HuH-7.5 (cell line): Measurements from ENCODE around the gene RRBP1.

Experiments
- DNase-seq: peaks from one replicate; pipeline ENCODE4 v3.0.0; 2011; ENCODE audit warnings: low spot score

RRBP1 gene

DNA sequence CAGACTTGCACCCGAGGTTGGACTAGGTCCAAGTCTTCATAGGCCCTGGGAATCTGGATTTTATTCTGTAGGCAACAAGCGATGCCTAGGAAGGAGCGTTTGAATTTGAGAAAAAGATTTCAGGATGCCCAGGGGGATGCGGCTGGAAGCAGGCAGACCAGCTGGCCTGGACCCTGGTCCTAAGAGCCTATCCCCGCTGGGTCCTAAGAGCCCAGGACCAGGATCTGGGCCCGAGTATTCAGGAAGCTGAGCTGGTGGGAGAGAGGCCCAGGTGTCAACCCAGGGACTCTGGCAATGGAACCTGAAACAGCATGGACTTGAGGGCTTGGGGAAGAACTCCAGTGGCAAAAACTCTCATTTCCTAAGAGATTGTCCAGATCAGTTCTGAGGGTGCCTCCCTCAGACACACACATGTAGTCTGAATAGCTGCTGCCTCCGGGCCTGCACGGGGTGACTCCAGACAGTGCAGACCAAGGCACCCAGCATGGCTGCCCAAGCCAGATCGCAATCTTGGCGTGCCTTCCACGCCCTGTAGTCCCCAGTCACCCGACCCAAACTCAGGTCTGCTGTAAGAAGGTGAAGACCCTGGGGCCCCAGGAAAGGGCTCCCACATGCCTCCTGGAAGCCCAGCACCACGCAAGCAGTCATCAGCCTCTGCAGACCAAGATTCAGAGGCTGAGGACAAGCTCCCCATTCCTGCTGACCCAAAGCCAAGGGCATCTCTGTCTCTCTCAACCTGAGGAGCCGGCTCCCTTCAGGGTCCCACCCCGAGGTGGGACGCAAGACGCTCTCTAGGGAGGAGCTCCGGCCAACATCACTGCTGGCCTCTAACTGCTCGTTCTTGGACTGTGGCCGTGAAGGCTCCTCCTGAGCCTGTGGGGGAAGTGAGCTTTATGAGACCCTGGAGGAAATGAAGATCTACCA is 34.4 kb downstream of the RRBP1 start:
- no peak for DNase-seq

GRCh38 chr20:17646961-17647301 is 35.1 kb downstream of the RRBP1 start:
- DNase-seq = no peak

DNA sequence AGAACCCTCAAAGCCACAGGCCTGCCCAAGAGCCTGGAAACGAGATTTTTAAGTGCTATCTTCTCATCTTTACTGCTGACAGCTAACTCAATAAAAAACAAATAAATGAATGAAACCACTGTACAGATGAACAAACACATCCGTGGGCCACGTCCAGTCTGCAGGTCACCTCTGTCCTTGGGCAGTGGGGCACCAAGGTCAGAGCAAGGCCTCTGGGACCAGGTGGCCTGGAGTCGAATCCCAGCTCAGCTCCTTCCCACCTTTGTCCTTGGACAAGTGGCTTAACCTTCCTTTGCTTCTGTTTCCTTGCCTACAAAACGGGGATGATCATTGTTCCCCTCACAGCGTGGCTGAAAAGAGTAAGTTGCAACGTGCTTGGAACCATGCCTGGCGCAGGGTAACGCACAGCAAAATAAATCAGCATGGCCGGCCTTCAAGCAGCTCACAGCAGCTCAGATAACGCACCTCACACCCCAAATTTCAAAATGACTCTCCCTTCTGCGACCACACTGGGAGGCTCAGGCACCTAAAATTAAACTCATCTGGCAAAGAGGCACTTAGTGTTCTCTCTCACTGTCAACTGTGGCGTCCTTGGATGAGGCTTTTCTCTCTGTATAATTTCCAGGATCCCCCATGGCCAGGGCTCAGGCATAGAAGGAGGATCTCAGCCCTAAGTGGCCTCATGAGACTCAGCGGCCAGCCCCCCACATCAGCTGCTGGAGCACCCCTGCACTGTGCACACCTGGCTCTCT is 35.7 kb downstream of the RRBP1 start:
- DNase-seq = no peak

- no peak for DNase-seq
These were observed 36.4 kb downstream of the RRBP1 start for GRCh38 chr20:17645546-17646208.

DNA sequence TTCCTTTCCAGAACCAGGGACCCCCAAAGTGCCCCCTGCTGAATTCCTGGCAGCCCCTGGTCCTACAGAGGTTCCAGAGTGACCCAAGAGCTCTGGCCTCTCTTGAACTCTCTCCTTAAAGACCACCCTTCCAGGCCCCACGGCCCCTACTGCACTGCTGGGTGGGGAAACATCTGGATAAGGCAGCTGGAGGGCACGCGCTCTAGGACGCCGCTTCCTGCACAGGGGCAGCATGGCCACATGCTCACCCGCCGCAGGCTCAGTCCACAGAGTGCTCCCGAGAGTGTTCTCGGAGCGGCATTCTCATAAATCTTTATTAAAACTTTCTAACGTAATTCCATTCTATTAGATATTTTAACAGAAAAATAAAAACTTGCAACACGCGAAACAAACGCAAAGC is 37.0 kb downstream of the RRBP1 start:
- no peak for DNase-seq

DNA sequence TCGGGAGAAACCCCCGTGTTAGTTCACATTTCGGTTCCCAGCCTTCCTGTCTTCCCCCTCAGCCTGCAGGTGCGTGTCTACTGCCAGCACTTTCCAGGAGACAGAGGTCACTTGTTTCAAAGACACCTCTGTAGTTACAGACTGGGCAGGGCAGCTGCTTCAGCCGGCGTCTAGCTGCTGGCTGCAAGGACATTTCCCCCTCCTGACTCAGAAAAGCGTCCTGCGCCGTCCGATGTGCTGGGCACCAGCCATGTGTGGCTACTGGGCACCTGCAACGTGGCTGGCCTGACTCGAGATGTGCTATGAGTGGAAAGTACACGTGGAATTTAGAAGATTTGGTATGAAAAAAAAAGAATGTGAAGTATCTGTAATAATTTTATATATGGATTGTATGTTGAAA is 37.6 kb downstream of the RRBP1 start:
- DNase-seq = no peak

DNA sequence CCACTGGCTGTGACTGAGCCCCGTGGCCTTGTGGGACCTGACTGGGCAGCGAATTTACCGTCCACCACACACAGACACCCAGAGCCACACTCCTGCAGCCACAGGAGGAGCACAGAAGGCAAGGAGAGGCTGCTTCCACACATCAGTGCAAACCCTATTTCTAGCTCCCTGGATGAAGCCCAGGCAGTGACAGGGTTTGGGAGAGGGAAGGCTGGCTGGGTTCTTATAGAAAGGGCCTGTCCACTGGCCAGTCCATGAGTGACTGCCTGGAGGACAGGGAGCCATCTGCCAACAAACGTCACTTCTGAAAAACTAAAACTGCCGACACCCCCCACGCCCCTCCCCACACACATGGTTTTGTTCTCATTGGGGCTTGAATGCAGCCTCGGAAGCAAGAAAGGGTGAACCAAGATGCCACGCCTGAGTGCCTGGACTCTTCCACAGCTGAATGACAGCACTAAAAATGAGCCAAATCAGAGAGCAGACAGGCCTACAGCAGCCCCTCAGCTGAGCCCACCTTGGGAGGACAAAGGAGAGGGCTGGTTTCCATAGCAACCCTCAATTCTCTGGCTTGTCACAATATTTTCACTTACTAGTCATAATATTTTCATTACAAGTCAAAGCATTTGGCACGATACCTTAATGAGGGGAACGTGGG is 38.4 kb downstream of the RRBP1 start:
- no peak for DNase-seq

DNA sequence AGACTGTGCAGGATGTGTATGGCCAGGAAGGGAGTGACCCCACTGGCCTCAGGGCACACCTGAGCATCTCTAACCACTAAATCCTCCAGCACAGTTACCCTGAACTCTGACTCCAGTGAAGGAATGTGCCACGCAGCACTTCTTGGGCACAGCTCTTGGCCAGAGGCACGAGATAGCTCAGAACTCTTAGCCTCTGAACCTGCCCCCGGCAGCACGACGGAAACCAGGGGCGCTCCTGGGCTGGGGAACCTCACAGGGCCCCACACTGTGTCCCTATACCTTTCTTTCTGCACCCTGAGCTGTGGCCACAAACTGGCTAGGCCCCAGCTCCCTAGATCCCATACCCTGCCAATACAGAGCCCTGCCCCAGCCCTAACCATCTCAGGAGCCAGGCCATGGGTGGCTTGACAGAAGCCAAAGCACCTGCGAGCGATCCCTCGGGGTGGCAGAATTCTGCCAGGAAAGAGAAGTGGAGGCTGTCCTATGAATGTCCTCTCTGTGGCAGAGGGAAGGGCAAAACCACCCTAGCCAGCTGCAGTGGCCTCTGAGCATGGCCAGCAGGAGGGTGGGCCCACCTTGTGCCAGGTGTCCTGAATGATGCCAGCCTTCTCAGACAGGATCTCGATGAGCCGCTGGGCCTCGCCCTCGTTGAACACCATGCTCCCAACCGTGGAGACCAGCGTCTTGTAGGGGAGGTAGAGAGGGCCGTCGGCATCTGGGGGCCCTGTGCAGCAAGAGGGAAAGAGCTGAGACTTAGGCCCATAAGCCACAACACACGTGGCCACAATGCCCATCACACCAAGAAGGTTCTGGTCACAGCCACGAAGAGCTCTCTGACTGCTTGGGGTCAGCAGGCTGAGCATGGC is 39.4 kb downstream of the RRBP1 start:
- DNase-seq = no peak

GRCh38 chr20:17641993-17642392 is 40.0 kb downstream of the RRBP1 start:
- DNase-seq = no peak

GRCh38 chr20:17641520-17641964 is 40.5 kb downstream of the RRBP1 start:
- DNase-seq = no peak

DNA sequence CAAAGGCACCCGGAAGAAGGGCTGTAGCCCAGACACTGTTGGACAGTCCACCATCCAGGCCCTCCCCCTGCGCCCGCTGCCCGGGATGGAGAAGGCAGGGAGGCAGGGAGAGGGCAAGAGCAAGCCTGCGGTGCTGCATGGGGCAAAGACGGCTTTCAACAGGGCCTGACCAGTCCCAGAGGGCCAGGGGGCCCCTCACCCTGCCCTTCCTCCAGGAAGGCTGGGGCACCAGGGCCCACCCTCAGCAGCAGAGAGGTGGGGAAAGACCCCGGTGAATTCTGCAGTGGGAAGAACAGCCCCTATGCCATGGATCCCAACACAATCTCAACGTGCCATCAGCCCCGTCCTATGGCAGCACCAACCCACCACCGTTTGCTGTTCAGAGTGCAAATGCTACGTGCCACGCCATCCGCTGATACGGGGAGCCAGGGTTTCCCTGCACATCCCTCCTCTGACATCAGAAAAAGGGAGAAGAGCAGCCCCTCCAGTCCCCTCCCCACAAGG is 41.1 kb downstream of the RRBP1 start:
- DNase-seq = no peak

DNA sequence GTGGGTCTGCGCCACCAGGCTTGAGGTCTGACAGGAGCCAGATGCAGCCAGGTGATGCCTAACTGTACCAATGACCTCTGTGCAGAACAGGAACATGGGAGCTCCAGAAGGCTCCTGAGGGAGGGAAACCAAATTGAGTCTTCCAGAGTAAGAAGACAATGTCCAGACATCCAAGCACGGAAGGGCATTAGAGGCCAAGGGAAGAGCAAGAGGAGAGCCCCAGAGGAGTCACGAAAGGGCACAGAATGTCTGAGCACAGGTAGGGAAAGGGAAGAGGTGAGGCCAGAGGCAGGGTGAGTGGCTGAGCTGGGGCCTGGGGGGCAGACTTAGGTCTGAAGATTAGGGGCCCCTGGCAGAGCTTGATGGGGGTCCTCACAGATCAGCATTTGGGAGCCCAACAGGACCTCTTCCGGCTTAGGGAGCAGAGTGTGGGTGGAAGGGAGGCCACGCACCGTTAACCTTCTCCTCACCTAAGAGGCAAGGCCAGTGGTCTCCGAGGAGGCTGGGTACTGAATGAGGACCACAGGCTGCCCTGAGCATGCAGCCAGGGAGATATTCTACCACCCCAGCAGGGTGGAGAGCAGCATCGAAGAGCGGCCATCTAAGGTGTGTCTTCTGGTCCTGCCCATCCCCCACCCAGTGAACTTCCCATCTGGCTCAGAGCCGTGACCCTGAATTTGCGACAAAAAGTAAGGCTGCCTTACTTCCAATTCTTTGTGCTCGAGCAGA is 41.7 kb downstream of the RRBP1 start:
- no peak for DNase-seq

DNA sequence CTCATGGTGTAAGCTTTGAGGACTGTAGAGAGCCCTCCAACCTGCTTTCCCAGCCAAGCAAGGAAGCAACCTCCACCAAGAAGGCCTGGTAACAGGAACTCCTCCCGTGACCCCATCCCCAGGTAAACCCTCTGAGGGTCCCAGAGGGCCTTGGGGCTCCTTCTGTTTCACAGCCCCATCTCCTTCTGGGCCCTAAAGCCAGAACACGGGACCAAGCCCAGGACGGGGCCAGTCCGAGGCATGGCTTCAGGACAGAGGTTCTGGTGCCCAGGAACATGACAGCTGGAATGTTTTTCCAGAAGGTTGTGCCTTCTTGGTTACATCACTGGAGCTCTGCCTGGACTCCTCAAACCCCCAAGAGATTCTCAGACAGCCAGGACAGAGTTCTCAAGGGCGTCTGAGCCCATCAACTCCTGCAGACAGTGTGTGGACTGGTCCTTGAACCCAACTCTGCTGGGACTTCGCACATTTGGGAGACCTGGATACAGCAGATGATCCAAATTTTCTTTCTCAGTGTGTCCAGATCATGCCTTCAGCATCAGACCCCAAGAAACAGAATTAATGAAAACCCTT is 43.1 kb downstream of the RRBP1 start:
- DNase-seq = no peak

- DNase-seq = no peak
These were observed 43.9 kb downstream of the RRBP1 start for GRCh38 chr20:17637985-17638640.

GRCh38 chr20:17637413-17637780 is 44.6 kb downstream of the RRBP1 start:
- DNase-seq = no peak

- no peak for DNase-seq
These were observed 45.3 kb downstream of the RRBP1 start for GRCh38 chr20:17636523-17637412.

- no peak for DNase-seq
These were observed 46.5 kb downstream of the RRBP1 start for GRCh38 chr20:17635332-17636244.
